Astrocyte (in vitro differentiated cells and primary cell): ENCODE measurements around the gene HLA-DMB. TPM values are rescaled to one million over a fixed set of nuclear protein-coding genes. Genes with fewer than 3 reads are reported as not detected.

ENCODE experiments used
- DNase-seq: peaks from one replicate; pipeline ENCODE4 v3.0.0-alpha.2; 2010; ENCODE audit warnings: low read depth
- FAIRE-seq: peaks from 2 replicates; lab custom pipeline; 2011; peaks lifted over from hg19 to GRCh38; lab: Jason Lieb, UNC
- H2AFZ ChIP-seq: 2 replicates; pipeline ENCODE4 v1.6.0; 2012; ENCODE audit warnings: low read depth, low read length, inconsistent platforms
- H3K27ac ChIP-seq: 2 replicates; pipeline ENCODE4 v1.5.1; 2011; ENCODE audit warnings: low read depth, low read length, inconsistent platforms
- H3K27me3 ChIP-seq: 2 replicates; pipeline ENCODE4 v1.6.0; 2011; ENCODE audit warnings: low read length, inconsistent platforms; ENCODE audit not compliant: insufficient read depth
- H3K36me3 ChIP-seq: 2 replicates; pipeline ENCODE4 v1.5.1; 2011; ENCODE audit warnings: low read length, inconsistent platforms; ENCODE audit not compliant: insufficient read depth
- H3K4me1 ChIP-seq: 2 replicates; pipeline ENCODE4 v1.5.1; 2011; ENCODE audit warnings: low read length, inconsistent platforms; ENCODE audit not compliant: insufficient read depth
- H3K4me2 ChIP-seq: 2 replicates; pipeline ENCODE4 v1.6.0; 2012; ENCODE audit warnings: low read length, inconsistent platforms
- H3K4me3 ChIP-seq: 2 replicates; pipeline ENCODE4 v1.5.1; 2011; ENCODE audit warnings: low read depth, mild to moderate bottlenecking, low read length, inconsistent platforms; ENCODE audit not compliant: insufficient read depth
- H3K79me2 ChIP-seq: 2 replicates; pipeline ENCODE4 v1.6.0; 2012; ENCODE audit warnings: mild to moderate bottlenecking, low read length, inconsistent platforms; ENCODE audit not compliant: insufficient read depth
- H3K9ac ChIP-seq: 2 replicates; pipeline ENCODE4 v1.6.0; 2012; ENCODE audit warnings: mild to moderate bottlenecking, low read length, inconsistent platforms
- H3K9me3 ChIP-seq: 2 replicates; pipeline ENCODE4 v1.5.1; 2012; ENCODE audit warnings: low read depth, mild to moderate bottlenecking, low read length, inconsistent platforms; ENCODE audit not compliant: insufficient read depth
- H4K20me1 ChIP-seq: 2 replicates; pipeline ENCODE4 v1.6.0; 2012; ENCODE audit warnings: low read length, inconsistent platforms; ENCODE audit not compliant: insufficient read depth
- H3K27ac Mint-ChIP-seq: one replicate; pipeline ENCODE4 v1.8.0; 2021; ENCODE audit warnings: mild to moderate bottlenecking, mixed read lengths; ENCODE audit not compliant: unreplicated experiment
- H3K27me3 Mint-ChIP-seq: one replicate; pipeline ENCODE4 v1.8.0; 2021; ENCODE audit warnings: low read depth, mixed read lengths; ENCODE audit not compliant: unreplicated experiment
- H3K36me3 Mint-ChIP-seq: one replicate; pipeline ENCODE4 v1.8.0; 2021; ENCODE audit warnings: low read depth, mixed read lengths; ENCODE audit not compliant: unreplicated experiment
- H3K4me1 Mint-ChIP-seq: one replicate; pipeline ENCODE4 v1.8.0; 2021; ENCODE audit warnings: low read depth, mixed read lengths; ENCODE audit not compliant: unreplicated experiment
- H3K4me3 Mint-ChIP-seq: one replicate; pipeline ENCODE4 v1.8.0; 2021; ENCODE audit warnings: mild to moderate bottlenecking, moderate library complexity, mixed read lengths; ENCODE audit not compliant: unreplicated experiment
- H3K9me3 Mint-ChIP-seq: one replicate; pipeline ENCODE4 v1.8.0; 2021; ENCODE audit warnings: mild to moderate bottlenecking, mixed read lengths; ENCODE audit not compliant: unreplicated experiment
- EZH2 ChIP-seq: IDR thresholded peaks from 2 replicates; pipeline ENCODE4 v1.6.1; 2012; ENCODE audit warnings: mild to moderate bottlenecking, low read length, inconsistent platforms; ENCODE audit not compliant: insufficient read depth
- total RNA-seq: library from RNA; stranded (reverse); gene quantifications from 2 replicates; pipeline ENCODE4 v1.2.1, GENCODE V29; 2021
- TF ChIP-seq, protein P1 (sequence below): IDR thresholded peaks from 2 replicates; pipeline ENCODE4 v1.5.1; 2011; ENCODE audit warnings: low read depth, mild to moderate bottlenecking, inconsistent platforms, low read length, moderate library complexity; ENCODE audit not compliant: insufficient read depth

HLA-DMB gene
- total RNA-seq, 1 donor from 2014 or later = 0.11 TPM

DNA sequence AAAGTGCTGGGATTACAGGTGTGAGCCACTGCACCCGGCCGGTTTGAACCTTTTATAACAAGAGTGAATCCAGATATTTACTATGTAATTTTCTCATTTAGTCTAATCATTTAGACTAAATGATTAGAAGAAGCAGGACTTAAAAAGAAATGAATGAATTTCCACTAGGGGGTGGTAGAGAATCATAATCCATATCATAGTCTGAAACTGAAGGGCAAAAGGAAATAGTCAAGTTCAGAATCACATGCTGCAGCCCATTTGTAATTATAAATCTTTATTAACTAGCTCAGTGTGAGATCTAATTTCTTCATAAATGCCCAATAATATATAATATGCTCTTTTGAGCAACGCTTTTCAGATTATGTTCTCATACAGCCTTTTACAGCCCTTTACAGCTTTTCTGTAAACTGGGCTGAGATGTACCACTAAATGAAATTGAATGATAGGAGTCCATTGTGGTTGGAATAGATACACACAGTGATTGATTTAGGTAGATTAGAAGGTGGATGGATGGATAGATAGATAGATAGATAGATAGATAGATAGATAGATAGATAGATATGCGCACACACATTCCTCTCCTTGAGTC lies 55.0 kb downstream of the HLA-DMB start:
- no peaks in the 10 kb centered on the region for H3K36me3 Mint-ChIP-seq
- H4K20me1 ChIP-seq = no peaks in the 10 kb centered on the region
- peaks cover 7% of the 10 kb centered on the region for H3K4me1 ChIP-seq
- H3K36me3 ChIP-seq = no peaks in the 10 kb centered on the region
- no peaks in the 10 kb centered on the region for H3K79me2 ChIP-seq
- H3K4me2 ChIP-seq = no peak overlapping the region
- no peak overlapping the region for H3K27ac ChIP-seq
- no peaks in the 10 kb centered on the region for H3K27me3 Mint-ChIP-seq
- peaks cover 3% of the 10 kb centered on the region for H3K27me3 ChIP-seq
- no peaks in the 10 kb centered on the region for H3K9me3 ChIP-seq
- H3K9me3 Mint-ChIP-seq = no peaks in the 10 kb centered on the region
- H3K4me3 ChIP-seq = no peak overlapping the region
- FAIRE-seq (no peak), DNase-seq (peak; percentile 49)
- no peak overlapping the region for H2AFZ ChIP-seq
- no peak for TF ChIP-seq EZH2
- TF ChIP-seq, protein P1, sequence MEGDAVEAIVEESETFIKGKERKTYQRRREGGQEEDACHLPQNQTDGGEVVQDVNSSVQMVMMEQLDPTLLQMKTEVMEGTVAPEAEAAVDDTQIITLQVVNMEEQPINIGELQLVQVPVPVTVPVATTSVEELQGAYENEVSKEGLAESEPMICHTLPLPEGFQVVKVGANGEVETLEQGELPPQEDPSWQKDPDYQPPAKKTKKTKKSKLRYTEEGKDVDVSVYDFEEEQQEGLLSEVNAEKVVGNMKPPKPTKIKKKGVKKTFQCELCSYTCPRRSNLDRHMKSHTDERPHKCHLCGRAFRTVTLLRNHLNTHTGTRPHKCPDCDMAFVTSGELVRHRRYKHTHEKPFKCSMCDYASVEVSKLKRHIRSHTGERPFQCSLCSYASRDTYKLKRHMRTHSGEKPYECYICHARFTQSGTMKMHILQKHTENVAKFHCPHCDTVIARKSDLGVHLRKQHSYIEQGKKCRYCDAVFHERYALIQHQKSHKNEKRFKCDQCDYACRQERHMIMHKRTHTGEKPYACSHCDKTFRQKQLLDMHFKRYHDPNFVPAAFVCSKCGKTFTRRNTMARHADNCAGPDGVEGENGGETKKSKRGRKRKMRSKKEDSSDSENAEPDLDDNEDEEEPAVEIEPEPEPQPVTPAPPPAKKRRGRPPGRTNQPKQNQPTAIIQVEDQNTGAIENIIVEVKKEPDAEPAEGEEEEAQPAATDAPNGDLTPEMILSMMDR = peak; percentile 52
- H3K4me3 Mint-ChIP-seq = no peak overlapping the region
- peaks cover 3% of the 10 kb centered on the region for H3K4me1 Mint-ChIP-seq
- H3K27ac Mint-ChIP-seq = no peak overlapping the region
- H3K9ac ChIP-seq = no peak overlapping the region

Other genes with a start within 250 kb of the HLA-DMB start
- not detected in 2 replicates for gene HLA-DQA2, start 199.6 kb downstream of the HLA-DMB start, total RNA-seq
- gene HLA-DQB2, start 177.5 kb downstream of the HLA-DMB start, total RNA-seq = not detected in 2 replicates
- gene HLA-DOB, start 124.0 kb downstream of the HLA-DMB start, total RNA-seq = 0.20 and 0.79 TPM in 2 replicates
- gene TAP2, start 102.3 kb downstream of the HLA-DMB start, total RNA-seq = 118 and 121 TPM in 2 replicates
- gene PSMB8, start 97.0 kb downstream of the HLA-DMB start, total RNA-seq = 45.5 and 57.5 TPM in 2 replicates
- 135 and 160 TPM in 2 replicates for gene TAP1, start 87.3 kb downstream of the HLA-DMB start, total RNA-seq
- gene PSMB9, start 86.8 kb downstream of the HLA-DMB start, total RNA-seq = 34.1 and 42.8 TPM in 2 replicates
- gene HLA-DMA, start 12.1 kb upstream of the HLA-DMB start, total RNA-seq = 5.2 and 8.1 TPM in 2 replicates
- 213 and 234 TPM in 2 replicates for gene BRD2, start 27.6 kb upstream of the HLA-DMB start, total RNA-seq
- 0.48 and 0.89 TPM in 2 replicates for gene HLA-DOA, start 68.6 kb upstream of the HLA-DMB start, total RNA-seq
- 0.50 and 1.7 TPM in 2 replicates for gene HLA-DPA1, start 132.6 kb upstream of the HLA-DMB start, total RNA-seq
- gene HLA-DPB1, start 135.0 kb upstream of the HLA-DMB start, total RNA-seq = 2.7 and 3.4 TPM in 2 replicates